Endothelial cell of umbilical vein (primary cell): ENCODE results near the gene TRIM29.

ENCODE experiments used
- CTCF ChIP-seq, 2 donors: IDR thresholded peaks; 1 replicate in 1 of 2; 2 replicates in 1 of 2; pipeline ENCODE4 v1.5.1; 2011; ENCODE audit warnings: low read length in 2 of 2, mild to moderate bottlenecking in 2 of 2, moderate library complexity in 2 of 2, control low read depth in 1 of 2, inconsistent platforms in 1 of 2, low read depth in 1 of 2; ENCODE audit not compliant: insufficient read depth in 1 of 2; ENCODE audit errors: extremely low read depth in 1 of 2
- EZH2 ChIP-seq: IDR thresholded peaks from 2 replicates; pipeline ENCODE4 v1.6.1; 2012; ENCODE audit warnings: borderline replicate concordance, low read depth, mild to moderate bottlenecking, moderate library complexity, low read length, inconsistent platforms; ENCODE audit not compliant: severe bottlenecking
- FOS ChIP-seq: IDR thresholded peaks from 2 replicates; pipeline ENCODE4 v1.6.1; 2011; ENCODE audit warnings: mild to moderate bottlenecking, low read length, moderate library complexity, borderline replicate concordance; ENCODE audit not compliant: insufficient read depth
- GATA2 ChIP-seq: IDR thresholded peaks from 2 replicates; pipeline ENCODE4 v1.7.0; 2011; ENCODE audit warnings: low read depth, mild to moderate bottlenecking, moderate library complexity, mixed read lengths, low read length; ENCODE audit not compliant: insufficient read length, insufficient read depth
- JUN ChIP-seq: IDR thresholded peaks from 2 replicates; pipeline ENCODE4 v1.6.1; 2011; ENCODE audit warnings: borderline replicate concordance, low read depth; ENCODE audit not compliant: insufficient read length, insufficient read depth
- MAX ChIP-seq: IDR thresholded peaks from 2 replicates; pipeline ENCODE4 v1.6.1; 2011; ENCODE audit not compliant: insufficient read depth, insufficient read length
- MYC ChIP-seq: IDR thresholded peaks from one replicate; pipeline ENCODE4 v1.6.1; 2011; ENCODE audit warnings: mild to moderate bottlenecking, low read depth, low read length
- POLR2A ChIP-seq: IDR thresholded peaks from 2 replicates; pipeline ENCODE4 v1.6.1; 2012; ENCODE audit warnings: low read depth, mild to moderate bottlenecking, control low read depth, low read length
- POLR2AphosphoS5 ChIP-seq: IDR thresholded peaks from 2 replicates; pipeline ENCODE4 v1.6.1; 2012; ENCODE audit warnings: low read depth, mild to moderate bottlenecking, control low read depth, low read length, moderate library complexity; ENCODE audit not compliant: insufficient read depth

GRCh38 chr11:120173019-120173705 is 35.2 kb upstream of the TRIM29 start:
- no peak for TF ChIP-seq MYC
- TF ChIP-seq CTCF (IDR thresholded peaks at IDR 0.05; ENCODE audit: extremely low read depth in 1 of 2, insufficient read depth in 1 of 2, low read depth in 1 of 2, low read length in 2 of 2): no peak
- TF ChIP-seq EZH2: no peak
- TF ChIP-seq POLR2A: no peak
- TF ChIP-seq JUN: no peak
- no peak for TF ChIP-seq MAX
- TF ChIP-seq POLR2AphosphoS5: no peak
- TF ChIP-seq GATA2: no peak
- no peak for TF ChIP-seq FOS
